HG03342 (cell line): ENCODE results near the gene UST.
"Not testable (repeated sequence)": the region's sequence is repeated elsewhere in the genome, so short reads cannot be mapped to it uniquely, and the experiment has no call there.

Experiments
- ATAC-seq: cut with Tn5 transposase; IDR thresholded peaks from one replicate; pipeline ENCODE4 v1.9.1; 2021; ENCODE audit warnings: mild to moderate bottlenecking, moderate library complexity; ENCODE audit not compliant: unreplicated experiment

Gene UST

DNA sequence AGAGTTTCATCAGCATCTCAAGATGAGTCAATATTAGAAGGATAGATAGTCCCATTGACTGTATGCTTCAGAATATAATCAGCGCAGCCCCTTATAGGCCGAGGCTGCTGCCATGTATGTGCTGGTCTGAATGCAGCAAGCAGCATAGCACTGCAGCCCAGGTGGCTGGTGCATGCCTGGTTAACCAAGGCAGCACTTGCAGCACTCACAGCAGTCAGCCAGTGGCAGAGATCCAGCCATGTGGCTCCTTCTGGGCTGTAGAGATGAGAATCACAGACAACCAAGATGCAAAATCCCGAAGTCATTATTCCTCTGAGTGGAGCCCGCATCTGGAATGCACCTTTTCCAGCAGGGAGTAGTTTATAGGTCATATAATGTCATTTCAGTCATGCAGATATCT, 251.9 kb downstream of the UST start:
- no peak for ATAC-seq

DNA sequence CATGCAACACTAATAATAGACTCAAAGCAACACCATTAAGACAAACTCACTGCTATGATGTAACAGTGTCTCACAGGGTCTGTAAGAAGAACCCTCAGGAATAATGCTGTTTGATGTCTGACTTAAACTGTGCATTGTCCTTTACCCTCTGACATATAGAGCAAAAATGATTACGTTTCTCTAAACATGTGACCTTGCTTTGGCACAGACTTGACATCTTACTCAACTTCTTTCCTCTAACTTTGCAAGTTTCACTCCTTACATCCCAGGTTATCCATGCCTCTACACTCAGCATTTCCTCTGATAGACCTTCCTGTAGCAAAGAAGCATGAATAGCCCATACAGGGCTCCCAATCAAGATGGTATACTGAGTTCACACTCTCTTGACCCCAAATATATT, 252.7 kb downstream of the UST start:
- ATAC-seq = no peak

DNA sequence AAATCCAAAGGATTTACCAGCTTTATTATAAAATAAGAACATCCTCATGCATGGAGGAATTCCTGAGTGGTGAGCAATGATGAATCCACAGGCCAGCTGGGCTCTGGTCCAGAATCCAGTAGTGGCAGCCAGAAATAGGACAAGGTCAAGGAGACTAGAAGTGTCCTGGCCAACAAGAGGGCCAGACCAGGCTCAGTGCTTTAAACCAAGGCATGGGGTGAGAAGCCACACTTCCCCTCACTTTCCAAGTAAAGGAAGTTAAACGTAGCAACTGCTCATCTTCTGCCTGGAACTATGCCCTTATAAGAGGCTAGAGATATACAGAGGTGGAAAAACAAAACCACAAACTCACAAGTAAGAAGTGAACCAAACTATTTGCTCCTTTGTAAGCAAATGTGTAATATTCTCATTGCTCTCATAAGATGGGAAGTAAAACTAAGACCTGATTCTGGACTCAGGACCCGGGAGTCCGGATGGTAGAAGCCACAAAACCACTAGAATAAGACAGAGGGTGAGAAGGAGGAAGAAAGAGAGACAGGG, 253.2 kb downstream of the UST start:
- no peak for ATAC-seq

DNA sequence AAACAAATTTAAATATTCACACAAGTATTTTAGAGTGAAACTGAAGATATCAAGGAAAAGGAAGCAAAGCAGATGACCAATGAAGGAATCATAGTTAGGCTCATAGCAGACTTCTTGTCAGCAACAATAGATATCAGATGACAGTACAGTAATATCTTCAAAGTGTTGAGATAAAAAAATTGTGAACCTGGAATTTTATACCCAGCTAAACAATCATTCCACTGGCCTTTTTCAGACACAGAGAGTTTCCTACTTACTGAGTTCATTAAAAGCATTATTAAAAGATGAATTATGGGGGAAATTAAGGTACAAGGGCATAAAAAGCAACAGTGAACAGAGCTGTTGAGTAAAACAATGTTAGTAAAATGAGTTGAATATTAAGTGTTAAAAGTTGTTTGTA, 254.6 kb downstream of the UST start:
- no peak for ATAC-seq

DNA sequence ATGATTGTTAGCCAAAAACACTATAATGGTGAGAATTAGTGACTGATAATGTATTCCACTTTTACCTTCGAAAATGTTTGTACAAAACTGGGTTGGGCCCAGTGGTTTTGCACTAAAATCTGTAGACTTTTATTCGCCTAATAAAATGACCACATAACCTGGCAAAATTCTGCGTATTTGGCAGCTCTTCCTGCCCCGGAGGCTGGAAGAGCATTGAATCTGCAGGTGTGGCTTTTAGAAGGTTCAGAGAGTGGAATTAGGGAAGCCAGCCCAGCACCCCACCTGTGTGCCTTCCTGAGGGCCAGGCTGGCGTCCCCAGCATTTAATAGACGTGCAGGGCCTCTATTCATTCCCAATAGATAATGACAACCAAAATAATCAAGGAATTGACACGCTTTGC, 256.7 kb downstream of the UST start:
- no peak for ATAC-seq

DNA sequence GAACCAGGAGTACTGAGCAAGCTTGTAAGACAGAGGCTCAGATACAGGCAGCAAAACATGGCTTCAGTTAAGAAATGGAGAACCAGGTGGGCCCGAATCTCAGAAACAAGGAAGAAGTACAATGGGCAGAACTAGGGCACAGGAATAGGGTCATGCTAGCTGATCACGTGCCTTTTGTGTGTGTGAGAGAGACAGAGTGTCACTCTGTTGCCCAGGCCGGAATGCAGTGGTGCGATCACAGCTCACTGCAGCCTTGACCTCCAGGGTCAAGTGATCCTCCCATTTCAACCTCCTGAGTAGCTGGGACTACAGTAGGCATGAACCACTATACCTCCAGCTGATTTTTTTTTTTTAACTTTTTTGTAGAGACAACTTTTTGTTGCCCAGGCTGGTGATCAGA, 257.8 kb downstream of the UST start:
- ATAC-seq = no peak

DNA sequence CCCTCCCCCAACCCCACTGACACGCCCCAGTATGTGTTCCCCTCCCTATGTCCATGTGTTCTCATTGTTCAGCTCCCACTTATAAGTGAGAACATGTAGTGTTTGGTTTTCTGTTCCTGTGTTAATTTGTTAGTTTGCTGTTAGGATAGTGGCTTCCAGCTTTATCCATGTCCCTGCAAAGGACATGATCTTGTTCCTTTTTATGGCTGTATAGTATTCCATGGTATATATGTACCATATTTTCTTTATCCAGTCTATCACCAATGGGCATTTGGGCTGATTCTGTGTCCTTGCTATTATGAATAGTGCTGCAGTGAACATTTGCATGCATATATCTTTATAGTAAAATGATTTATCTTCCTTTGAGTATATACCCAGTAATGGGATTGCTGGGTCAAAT, 259.4 kb downstream of the UST start:
- ATAC-seq = not testable (repeated sequence)

DNA sequence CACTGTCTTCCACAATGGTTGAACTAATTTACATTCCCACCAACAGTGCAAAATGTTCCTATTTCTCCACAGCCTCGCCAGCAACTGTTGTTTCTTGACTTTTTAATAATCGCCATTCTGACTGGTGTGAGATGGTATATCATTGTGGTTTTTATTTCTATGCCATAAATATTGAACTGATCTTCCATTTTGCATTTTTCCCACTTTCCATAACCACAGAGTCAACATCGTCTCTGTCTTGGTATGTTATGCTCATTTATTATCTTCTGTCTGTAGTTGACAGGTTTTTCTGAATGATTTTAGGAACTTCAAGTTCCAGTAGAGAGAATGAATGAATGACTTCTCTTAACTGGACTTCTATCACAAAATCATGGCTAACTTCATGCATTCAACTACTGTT, 259.8 kb downstream of the UST start:
- no peak for ATAC-seq

DNA sequence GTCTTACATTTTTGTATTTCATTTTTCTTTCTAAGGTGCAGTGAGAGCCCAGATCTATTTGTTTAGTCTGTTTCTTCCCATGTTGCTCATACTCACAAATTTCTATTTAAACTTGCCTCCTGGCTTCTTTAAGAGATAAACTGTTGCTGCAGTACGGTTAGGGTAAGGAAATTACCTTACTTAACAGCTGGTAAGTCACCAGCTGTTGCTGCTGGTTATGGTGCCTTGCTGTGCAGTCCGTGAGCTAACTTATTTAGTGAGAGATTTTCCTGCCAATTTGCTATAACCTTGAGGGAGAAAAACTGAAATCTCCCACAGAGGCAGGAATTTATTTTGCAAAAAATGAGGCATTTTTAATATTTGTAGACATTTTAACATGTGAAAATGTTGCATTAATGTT, 261.0 kb downstream of the UST start:
- no peak for ATAC-seq

DNA sequence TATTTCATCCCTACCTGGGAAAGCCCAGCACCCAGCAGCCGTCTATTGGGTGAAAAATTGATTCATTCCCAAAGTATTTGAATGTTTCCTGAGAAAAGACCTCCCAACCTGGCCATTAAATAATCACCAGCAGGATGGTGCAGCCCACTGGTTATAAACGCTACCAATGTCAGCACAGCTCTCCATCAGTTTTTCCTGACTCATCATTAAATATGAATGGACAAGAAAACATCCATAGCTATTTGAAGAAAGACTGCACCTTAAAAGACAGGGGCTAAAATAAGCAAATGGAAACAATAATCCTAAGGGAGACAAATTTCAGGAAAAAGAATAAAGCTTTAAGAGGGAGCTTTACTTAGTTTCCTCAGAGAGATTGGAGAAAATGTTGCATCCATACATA, 261.9 kb downstream of the UST start:
- ATAC-seq = no peak

DNA sequence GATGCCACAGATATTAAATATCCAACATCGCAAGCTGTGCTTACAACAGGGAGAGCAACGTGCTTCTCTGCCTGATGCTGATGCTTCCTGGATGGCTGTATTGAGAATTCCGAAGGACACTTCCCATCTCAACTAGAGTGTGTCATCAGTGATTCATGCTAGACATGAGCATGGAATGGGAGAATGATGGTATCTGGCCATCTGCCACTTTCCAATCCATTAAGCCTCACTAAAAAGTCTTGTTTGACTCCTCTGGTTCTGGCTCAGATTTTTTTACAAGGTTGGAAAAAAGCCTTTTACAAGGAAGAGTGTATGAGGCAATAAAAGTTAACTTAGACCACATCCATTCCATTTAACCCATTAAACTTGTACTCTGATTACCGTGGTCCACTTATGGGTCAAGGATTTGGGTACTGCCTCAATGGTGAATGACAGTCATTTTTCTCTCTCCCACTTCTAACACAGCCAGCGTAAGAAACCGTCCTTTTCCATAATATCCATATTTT, 265.3 kb downstream of the UST start:
- no peak for ATAC-seq

DNA sequence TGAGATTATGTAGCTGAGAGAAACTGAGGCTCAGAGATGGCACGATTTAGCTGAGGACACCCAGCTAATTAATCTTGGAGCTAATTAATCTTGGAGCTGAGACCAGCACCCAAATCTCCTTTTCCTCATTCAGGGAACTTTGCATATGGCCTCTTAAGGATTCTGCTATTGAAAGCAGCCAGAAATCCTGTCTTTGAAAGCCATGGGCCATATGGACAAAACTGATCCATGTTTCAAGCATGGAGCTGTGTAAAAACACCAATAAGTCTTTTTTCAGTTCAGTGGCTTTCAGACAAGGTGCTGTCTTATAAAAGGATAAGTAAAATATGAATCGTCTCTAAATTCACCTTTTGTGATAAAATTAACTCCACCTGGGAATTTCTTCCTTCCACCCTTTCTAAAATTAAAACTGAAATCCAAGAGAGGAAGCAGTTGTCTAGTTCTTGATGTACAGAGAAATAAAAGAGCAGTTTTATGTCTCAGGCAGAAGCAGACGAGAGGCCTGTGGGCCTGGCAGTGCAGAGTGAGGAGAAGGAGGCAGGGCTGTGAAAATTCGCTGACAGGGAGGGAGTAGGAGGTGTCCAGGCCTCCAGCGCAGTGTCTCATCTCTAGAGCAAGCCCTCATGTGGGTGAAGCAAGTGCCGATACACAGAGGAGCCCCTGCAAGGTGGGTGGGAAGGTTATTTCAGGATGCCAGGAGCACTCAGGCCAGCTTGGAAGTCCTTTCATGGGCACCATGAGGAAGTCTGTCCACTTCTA, 266.9 kb downstream of the UST start:
- ATAC-seq = no peak

DNA sequence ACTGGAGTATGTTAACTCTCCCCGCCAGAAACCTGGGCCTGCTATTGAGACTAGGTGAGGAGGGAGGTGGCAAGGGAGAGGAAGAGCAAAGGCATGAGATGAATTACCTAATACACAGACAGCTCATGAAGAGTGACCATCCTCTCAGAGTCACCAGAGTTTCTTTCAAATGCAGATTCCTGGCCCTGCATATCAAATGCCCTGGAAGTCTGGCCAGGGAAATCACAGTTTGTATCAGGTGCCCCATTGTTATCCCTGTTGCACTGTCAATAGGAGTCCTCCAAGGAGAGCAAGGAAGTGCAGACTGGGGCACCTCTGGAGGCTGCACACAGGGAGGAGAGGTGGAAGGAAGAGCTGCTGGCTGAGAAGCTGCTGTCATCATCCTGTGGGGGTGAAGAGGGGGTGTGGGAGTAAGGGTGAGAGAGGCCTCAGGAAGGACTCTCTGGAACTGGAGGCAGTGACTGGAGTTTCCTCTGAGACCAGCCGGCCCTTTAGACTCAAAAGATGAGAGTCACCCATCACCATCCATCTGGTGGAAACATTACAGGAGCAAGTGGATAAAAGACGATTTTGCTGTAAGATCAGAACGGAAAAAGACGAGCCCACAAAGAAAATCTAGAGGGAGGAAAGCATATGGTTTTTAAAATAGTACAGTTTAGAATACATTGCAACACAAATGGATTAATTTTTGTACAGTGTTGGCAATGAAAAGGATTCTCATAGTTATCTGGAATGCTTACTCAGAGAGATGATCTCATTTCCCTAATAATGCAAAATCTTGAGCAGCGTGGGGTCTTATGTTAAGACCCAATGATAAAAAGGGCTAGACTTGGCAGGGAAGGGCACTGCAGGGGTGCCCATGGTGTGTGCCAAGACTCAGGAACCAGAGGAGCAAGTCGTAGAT, 268.1 kb downstream of the UST start:
- ATAC-seq = no peak

DNA sequence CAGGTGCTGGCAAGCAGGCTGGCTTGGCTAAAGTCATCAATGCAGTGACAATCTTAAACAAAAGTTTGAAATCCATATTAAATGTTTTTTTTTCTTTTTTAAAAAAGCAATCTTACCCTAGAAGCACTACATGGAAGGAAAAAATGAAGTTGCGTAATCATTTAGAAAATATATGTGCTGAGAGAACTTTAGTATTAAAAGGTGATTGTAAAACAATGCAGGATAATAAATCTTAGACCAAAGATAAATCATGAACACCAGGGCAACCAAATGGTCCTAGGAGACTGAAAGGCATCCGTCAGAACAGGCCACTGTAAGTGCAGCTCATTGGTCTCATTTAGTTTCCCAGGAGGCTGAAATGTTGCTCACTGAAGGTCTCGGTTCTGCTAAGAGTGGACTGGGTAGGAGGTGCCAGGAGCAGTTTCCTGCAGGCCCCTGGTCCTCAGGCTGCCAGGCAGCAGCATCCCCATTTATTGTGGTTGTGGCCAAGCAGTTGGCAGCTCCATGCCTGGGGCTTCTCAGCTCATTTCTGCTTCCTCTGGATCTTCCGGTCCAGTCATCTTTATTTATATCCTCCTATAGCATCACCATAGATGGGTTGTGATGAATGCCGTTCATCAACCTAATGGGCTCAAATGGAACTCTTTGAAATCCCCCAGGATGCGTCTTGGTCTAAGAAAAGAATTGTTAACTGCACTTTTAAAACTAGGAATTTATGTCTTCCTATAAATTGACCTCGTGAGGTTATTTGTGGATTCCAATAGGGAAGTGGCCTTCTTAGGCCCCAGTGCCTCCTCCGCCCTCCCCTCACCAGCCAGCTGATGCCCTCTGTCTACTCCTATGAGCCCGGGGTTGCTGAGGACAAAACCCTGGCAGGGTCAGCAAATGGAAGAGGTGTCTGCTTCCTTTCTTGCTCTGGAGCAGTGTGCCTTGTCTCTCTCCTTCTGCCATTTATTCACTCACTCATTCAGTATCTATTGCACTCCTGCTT, 269.0 kb downstream of the UST start:
- no peak for ATAC-seq

DNA sequence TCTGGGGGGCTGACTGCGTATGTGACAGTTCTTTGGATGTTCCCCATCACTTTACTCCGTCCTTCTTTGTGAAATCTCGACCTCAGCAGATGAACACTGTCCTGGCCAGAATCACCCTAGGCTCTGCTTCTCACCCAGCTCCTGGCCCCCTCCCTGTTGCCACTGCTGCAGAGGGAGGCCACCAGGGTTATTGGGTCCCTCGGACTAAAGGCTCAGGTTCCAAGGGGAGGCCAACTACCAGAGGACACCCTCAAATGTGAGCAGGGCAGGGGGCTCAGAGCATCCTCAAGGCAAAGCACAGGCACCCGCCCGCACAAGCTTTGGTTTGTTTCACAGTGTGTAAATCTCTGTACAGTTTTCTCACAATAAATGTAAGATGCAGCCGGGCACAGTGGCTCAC, 269.9 kb downstream of the UST start:
- ATAC-seq = no peak

DNA sequence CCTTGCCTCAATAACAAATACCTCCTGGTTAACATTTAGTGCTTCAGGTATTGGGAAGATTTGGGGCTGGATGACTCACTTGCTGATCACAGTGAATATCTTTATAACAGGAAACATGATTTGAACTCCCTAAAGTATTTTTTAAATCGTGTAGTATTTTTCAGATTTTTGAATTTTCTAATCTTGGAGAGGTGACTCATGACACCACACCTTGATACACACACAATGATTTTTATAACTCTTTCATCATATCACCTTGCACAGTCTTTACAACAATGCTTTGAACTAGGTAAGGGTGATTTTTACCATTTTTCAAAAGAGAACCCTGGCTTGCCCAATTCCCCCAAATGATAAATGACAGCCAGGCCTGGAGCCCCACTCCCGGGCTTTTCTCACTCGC, 273.5 kb downstream of the UST start:
- ATAC-seq = no peak

DNA sequence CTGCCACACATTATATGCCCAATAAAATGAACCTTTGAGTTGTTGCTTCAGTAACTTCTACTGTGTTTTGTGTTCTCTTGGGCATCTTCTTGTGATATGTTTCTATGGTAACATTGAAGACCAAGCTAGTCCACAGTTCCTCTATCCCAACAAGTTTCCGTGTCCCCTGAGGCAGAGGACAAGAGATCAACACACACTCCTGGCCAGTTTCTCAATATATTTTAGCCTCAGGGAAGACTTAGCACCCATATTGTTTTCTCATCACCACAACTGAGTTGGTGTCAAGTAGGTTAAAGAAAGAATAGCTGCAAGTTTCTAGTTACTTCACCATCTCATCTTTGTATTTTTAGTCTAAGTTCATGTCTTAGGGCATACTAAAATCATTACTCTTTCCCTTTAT, 277.5 kb downstream of the UST start:
- no peak for ATAC-seq

DNA sequence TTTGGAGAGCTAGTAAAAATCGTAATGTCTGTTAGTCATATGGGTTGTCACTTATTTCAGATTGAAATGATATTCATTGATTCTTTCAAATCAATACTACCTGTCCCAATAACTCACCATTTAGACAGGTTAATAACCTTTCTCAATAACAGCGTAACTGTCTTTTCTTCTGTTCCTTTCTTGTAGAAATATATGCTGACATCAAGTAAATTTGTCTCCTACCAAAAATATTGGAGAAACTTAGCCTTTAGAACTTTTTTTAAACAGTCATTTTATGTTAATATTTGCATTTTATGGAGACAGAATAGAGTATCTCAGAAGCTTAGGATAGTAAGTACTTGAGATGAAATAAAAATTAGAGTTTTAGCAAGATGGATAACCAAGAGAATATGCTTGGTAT, 278.2 kb downstream of the UST start:
- ATAC-seq = no peak

DNA sequence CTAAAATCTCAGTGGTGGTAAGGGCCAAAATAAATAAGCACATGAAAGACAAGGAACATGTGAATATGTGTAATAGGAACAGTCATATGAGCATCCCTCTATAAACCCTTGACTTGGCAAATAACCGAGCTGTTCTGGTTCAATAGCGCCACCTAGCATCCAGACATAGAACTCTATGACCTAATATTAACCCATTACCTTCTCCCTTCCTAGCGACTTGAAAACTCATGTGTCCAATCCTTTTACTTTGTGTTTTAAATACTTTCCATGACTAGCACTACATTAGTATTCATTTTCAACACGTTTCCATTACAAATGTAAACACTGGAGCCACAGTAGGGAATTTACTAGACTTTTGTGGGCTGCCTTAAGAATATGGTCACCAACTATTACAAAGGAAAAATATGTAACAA, 279.7 kb downstream of the UST start:
- no peak for ATAC-seq

DNA sequence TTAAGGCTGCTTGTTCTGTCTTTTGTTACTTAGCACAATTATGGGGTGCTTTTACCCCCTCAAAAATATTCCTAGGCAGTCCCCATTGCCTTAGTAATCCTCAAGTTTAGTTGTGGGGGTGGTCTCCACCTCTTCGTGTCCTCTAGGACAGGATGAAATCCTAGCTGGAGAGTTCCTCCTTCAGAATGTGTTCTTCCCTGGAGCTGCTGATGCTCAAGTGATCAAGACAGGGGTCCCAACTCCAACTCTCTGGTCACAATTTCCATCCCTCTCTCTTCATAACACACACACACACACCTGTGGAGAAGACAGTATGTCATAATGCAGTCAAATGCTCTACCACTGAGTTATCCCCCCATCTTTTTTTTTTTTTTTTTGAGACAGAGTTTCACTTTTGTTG, 280.7 kb downstream of the UST start:
- ATAC-seq = no peak
